GM19467 (cell line): ENCODE measurements around the gene SPINT1.

Source experiments
- ATAC-seq: cut with Tn5 transposase; IDR thresholded peaks from one replicate; pipeline ENCODE4 v1.9.1; 2021; ENCODE audit warnings: mild to moderate bottlenecking, moderate library complexity; ENCODE audit not compliant: unreplicated experiment

SPINT1 gene

GRCh38 chr15:40891810-40892446, 48.1 kb downstream of the SPINT1 start:
- no peak for ATAC-seq

GRCh38 chr15:40892447-40893012, 48.7 kb downstream of the SPINT1 start:
- ATAC-seq = no peak

GRCh38 chr15:40893019-40893670, 49.3 kb downstream of the SPINT1 start:
- no peak for ATAC-seq

- peak; percentile 81 for ATAC-seq
Measured at GRCh38 chr15:40893733-40894680, 50.2 kb downstream of the SPINT1 start, which contains the start of gene VPS18. Gene VPS18 (plus strand): TSS chr15:40894450. CDS start chr15:40894769, 319 bp downstream.

GRCh38 chr15:40894681-40895448, 51.0 kb downstream of the SPINT1 start:
- ATAC-seq = no peak

GRCh38 chr15:40899536-40900207, 55.8 kb downstream of the SPINT1 start:
- ATAC-seq = no peak

GRCh38 chr15:40900256-40901052, 56.6 kb downstream of the SPINT1 start:
- no peak for ATAC-seq

- no peak for ATAC-seq
Measured at GRCh38 chr15:40901053-40901443, 57.2 kb downstream of the SPINT1 start.

- no peak for ATAC-seq
Measured at GRCh38 chr15:40902605-40903561, 59.0 kb downstream of the SPINT1 start.

- ATAC-seq = no peak
Measured at GRCh38 chr15:40904552-40905201, 60.8 kb downstream of the SPINT1 start.

- ATAC-seq = peak; percentile 50
Measured at GRCh38 chr15:40906091-40906990, 62.5 kb downstream of the SPINT1 start.

- peak; percentile 8 for ATAC-seq
Measured at GRCh38 chr15:40906991-40907802, 63.3 kb downstream of the SPINT1 start.
